Measurements from ENCODE around the gene ZC3H11A.
"Not testable (repeated sequence)": the region's sequence is repeated elsewhere in the genome, so short reads cannot be mapped to it uniquely, and the experiment has no call there.

ZC3H11A gene

DNA sequence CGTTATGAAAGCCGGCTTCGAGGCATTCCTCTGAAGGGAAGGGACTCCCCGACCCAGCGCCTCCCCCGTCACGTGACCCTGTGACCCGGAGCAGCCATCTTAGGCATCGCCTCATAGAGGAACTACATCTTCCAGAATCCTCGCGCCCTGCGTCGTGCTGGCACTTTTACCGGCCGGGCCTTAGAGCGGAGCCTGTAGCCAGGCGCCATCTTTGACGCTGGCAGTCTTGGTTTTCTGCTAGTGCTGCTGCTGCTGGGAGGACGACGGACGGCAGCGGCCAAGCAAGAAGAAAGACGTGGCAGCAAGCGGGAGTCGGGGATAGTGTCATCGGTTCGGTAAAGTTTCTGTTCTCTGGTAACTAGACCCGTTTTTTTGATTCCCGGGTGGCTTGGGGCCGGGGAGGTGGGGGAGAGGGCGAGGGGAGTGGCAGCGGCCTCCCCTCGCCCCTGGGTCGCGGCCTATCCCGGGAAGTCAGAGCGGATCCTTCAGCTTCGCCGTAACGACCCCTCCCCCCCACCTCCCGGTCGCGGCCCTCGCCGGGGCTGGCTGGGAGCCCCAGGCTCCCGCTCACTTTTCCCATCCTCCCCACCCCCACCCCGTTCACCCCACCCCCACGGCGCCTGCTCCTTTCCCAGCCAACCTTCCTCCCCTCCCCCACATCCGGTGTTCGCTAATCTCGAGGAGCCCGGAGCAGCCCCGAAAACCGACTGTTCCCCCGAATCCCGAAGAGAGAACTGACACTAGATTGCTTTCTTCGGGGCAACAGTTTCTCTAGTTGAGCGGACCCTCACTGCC lies at the start of gene ZC3H11A, which contains the start of gene ZBED6:
Gene ZC3H11A, plus strand, starts transcription at position 183 of the 795 bp plus-strand sequence. CDS start 21,448 bp downstream, outside the sequence.
Gene ZBED6, plus strand, starts transcription at position 183 of the 795 bp plus-strand sequence. CDS start 1,900 bp downstream, outside the sequence.
- DNase-seq, result peak; percentile 85

DNA sequence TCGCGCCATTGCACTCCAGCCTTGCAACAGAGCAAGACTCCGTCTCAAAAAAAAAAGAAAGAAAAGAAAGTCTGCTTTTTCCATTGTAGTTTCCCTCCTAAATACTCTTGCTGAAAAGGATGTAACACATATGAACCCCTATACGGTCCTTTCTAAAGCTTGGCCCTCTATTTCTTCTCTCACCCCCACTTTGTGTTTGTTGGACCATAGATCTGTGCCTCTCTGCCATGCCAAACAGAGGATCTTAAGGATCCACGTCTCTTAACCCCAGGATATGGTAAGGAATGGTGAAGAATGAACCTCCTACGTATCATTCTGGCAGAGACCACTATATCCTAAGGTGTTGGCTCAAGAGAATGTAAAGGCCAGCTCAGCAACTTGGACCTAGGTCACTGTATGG lies 49.1 kb upstream of the ZC3H11A start:
- DNase-seq, result no peak

DNA sequence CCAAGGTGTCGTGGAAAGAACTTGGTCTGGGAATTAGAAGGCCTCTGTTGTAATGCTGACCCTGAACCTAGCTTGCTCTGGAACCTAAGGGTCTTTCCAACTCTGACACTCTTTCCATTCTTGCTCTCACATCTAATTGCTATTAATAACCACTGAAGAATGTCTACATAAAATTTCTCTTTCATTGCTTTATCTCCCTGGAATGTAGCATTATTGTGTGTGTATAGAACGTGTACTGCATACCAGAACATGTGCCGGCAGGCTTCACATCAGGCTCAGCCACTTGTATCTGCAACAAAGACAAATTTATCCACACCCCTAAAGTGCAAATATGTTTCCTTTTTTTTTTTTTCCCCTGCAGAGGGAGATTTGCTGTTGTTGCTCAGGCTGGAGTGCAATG lies 44.4 kb upstream of the ZC3H11A start:
- no peak for DNase-seq

DNA sequence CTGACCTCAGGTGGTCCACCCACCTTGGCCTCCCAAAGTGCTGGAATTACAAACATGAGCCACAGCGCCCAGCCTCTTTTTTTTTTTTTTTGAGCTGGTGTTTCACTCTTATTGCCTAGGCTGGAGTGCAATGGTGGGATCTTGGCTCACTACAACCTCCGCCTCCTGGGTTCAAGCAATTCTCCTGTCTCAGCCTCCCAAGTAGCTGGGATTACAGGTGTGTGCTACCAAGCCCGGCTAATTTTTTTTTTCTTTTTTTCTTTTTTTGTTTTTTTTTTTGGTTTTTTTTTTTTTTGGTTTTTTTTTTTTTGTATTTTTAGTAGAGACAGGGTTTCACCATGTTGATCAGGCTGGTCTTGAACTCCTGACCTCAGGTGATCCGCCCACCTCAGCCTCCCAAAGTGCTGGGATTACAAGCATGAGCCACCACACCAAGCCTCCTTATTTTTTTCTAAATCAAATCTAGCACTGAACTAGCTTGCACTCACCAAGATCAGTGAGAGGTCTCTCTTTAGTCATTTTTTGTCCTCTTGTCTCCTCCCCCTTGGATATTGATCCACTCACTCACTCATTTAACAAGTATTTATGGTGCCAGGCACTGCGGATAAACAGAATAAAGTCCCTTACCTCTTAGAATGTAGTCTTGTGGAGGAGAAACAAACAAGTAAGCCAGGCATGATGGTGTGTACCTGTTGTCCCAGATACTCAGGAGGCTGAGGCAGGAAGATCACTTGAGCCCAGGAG lies 43.6 kb upstream of the ZC3H11A start:
- DNase-seq, result not testable (repeated sequence)

DNA sequence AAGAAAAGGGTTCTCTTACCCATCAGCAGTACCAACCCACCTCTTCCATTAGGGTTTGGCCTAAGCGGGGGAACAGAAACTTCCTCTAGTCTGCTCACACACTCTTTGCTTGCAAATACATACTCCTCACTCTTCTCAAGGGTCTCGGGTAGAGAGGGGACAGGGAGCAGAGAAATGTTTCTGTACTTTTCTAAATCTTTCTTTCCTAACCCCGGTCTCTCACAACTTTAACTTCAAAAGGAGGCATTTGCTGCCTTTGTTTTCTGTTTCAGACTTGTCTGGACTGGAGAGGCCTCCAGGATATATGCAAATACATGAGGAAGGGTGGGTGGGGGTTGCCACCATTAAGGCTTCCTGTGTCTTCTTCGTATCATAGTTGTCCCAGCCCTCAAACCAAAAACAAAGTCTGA lies 41.0 kb upstream of the ZC3H11A start:
- no peak for DNase-seq

DNA sequence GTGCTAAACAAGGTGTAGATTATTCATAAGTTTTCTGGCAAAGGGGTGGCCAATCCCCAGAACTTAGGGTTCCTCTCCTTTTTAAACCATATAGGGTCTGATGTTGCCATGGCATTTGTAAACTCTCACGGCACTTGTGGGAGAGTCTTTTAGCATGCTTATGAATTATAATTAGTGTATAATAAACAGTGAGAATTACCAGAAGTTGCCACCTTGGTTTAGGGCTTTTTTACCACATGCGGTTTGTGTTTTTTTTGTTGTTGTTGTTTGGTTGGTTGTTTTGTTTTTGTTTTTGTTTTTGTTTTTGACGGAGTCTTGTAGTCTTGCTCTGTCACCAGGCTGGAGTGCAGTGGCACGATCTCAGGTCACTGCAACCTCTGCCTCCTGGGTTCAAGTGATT lies 39.4 kb upstream of the ZC3H11A start:
- no peak for DNase-seq

DNA sequence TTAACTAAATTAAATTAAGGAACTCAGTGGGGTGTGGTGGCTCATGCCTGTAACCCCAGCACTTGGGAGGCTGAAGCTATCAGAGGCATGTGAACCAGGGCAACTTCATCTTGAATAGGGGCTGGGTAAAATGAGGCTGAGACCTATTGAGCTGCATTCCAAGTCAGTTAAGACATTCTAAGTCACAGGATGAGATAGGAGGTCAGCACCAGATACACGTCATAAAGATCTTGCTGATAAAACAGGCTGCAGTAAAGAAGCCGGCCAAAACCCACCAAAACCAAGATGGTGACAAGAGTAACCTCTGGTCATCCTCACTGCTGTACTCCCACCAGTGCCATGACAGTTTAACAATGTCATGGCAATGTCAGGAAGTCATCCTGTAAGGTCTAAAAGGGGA lies 36.7 kb upstream of the ZC3H11A start:
- DNase-seq, result not testable (repeated sequence)

DNA sequence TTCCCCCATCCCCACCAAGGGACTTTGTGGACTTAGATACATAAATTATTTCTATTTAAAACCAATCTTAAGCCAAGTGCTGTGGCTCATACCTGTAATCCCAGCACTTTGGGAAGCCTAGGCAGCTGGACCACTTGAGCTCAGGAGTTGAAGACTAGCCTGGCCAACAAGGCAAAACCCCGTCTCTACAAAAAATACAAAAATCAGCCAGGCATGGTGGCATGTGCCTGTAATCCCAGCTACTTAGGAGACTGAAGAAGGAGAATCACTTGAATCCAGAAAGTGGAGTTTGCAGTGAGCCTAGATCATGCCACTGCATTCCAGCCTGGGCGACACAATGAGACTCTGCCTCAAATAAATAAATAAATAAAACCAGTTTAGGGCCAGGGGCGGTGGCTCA lies 34.9 kb upstream of the ZC3H11A start:
- no peak for DNase-seq

DNA sequence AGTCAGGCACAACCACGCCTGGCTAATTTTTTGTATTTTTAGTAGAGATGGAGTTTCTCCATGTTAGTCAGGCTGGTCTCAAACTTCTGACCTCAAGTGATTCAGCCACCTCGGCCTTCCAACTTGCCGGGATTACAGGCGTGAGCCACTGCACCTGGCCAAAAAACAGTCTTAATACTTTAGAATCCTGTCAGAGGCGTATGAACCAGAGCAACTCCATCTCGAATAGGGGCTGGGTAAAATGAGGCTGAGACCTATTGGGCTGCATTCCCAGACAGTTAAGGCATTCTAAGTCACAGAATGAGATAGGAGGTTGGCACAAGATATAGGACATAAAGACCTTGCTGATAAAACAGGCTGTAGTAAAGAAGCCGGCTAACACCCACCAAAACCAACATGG lies 33.5 kb upstream of the ZC3H11A start:
- not testable (repeated sequence) for DNase-seq

DNA sequence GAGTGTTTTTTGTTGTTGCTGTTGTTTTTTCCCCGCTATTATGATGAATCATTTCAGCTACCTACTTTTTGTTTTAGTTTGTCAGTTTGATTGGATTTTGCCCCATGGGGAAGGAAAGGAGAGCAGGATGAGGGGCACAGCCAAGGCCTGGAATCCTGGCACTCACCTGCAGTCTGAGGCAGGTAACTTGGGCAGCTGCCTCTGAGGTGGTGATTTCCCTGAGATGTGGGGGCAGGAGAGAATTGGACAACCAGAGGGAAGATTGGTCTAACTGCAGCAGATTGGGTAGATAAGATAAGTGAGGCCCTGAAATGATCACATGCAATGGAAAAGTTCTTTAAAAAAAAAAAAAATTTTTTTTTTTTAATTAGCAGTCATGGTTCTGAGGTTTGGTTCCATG lies 31.9 kb upstream of the ZC3H11A start:
- DNase-seq, result no peak

DNA sequence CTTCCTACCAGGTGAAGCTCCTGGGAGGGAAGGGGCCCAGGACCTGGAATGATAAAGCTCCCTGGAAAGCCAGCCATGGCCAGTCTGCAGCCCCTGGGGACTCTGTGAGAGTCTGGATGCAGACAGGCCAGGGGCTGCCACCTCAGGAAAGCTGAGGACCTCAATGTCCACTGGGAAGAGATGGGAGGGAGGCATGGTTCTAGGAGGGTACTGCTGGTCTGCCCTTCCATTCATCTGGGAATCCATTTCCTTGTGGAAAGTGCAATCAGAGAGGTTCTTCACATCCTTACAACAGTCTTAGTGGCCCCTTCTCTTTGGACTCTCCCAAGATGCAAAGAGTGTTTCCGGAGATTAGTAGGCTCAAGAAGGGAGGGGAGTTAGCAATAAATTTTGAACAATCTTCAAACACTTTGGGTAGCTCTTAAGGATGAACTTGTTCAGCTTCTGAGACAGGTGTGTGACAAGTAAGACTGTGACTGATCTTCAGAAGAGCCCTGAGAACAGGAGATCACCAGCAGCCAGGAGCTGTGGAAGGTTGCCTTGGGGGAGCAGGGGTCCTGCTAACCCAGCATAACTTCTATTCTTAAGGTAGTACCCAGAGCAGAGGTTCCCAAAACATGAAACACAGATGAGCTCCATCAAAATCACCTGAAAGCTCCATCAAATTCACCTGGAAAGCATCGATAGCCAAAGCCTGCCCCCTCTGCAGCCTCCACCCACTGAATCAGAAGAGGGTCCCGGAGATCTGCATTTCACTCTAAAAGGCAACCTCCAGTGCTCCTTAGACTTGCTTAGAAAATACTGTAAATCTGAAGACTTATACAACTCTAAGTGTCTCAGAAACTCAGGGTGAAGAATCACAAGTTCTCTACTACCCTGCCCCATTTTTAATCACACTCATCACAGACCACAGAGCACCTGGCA lies 31.1 kb upstream of the ZC3H11A start:
- no peak for DNase-seq

DNA sequence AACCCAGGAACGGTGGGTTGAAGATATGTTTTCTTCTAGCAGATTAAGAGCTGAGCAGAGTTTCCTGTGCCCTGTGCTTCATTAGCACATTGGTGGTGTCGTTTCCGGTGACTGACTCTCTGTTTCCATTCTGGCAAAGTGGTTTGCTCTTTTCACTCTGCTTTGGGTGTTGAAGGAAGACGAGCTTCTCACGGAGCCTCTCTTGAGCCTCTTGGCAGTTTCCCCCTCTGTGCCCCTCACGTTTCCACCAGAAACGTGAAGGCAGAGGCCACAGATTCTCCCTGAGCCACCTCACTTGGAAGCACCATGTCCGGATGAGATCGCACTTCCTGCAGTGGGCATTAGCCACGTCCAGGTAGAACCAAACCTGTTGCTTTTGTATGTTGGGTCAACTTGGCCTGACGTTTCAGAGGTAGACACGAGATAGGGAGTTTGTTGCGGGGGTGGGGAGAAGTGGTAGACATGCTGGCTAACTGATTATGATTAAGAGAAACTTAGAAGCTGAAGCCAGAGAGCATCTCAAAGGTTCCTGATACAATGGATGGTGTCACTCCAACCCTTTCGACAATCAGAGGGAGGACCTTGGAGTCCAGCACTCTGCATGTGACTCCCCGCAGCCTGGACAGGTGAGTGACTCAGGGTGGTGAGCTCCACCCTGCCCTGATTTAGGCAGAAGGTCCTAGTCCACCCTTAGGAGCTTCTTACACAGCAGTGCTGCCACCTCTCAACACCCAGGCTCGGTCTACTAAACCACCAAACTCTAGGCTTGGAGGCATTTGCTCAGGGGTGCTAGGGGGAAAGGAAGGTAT lies 30.2 kb upstream of the ZC3H11A start, which contains the start of gene LAX1:
Gene LAX1, plus strand, starts transcription at position 155 of the 809 bp plus-strand sequence. Its CDS starts 383 bp downstream, at position 538.
- DNase-seq, result no peak

DNA sequence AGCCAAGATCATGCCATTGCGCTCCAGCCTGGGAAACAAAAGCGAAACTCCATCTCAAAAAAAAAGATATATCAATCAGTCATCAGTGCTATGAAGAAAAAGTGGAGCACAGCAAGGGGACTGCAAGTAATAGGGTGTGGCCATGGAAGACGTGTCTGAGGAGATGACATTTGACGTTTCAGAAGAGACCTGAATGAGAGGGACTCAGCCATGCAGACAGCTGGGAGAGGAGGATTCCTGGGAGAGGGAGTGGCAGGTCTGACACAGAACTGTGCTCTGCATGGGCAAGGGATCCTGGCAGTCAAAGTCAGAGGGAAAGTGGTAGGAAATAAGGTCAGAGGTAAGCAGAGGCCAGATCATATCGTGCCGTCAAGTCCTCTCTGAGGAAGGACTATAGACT lies 27.2 kb upstream of the ZC3H11A start:
- no peak for DNase-seq

DNA sequence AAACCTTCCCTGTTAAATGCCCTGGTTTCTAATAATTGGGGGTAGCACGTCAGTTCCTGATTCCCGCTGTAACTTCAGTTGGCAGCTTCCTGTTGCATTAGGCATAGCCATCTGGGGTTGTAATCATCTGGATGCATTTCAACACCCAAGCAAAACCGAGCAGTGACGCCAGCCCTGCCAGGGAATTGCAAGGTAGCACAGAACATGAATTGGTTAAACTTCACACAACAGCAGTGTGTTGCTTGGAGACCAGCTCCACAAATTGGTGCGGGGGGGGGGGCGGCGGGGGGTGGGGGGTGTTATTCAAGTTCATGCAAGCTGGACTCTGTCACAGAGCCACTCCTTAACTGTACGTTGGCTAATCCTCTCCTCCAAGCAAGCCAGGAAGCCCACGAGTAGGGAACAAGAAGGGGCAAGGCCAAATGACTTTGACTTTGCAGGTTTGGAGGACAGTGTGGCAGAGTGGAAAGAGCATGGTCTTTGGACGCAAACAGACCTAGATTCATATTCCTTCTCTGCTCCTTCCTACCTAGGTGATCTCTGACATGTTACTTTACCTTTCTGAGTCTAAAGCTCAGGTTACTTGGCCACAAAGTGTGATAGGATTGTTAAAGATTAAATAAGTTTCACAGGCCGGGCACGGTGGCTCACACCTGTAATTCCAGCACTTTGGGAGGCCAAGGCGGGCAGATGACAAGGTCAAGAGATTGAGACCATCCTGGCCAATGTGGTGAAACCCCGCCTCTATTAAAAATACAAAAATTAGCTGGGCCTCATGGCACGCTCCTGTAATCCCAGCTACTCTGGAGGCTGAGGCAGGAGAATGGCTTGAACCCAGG lies 25.7 kb upstream of the ZC3H11A start:
- no peak for DNase-seq

DNA sequence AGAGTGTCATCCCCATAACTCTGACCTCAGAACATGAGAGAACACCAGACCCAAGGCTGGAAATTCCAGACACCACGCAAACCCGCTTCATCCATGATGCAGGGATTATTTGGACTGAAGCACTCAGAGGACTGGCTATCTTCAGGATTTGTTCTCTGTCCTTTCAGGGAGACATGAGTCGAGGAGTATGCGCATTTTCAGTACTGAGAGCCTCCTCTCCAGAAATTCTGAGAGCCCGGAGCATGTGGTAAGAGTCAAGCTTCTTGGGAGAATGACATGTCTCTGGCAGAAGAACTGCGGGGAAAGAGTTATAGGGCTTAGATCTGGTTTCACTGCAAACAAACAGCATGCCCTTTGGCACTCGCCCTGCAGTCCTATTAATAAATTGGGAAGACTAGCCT lies 23.5 kb upstream of the ZC3H11A start:
- DNase-seq, result no peak

DNA sequence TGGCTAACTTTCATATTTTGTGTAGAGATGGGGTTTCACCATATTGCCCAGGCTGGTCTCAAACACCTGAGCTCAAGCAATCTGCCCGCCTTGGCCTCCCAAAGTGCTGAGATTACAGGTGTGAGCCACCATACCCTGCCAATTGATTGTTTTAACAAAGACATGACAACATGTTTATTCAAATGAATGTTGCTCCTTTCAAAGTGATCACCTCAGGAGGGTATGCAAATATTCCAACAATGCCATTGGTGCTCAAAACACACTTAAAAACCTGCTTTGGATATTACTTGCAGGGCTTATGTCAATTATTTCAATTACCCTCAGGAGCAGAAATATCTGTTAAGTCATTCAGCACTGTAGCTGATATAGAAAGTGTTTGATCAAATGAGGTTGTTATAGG lies 22.6 kb upstream of the ZC3H11A start:
- DNase-seq, result no peak

DNA sequence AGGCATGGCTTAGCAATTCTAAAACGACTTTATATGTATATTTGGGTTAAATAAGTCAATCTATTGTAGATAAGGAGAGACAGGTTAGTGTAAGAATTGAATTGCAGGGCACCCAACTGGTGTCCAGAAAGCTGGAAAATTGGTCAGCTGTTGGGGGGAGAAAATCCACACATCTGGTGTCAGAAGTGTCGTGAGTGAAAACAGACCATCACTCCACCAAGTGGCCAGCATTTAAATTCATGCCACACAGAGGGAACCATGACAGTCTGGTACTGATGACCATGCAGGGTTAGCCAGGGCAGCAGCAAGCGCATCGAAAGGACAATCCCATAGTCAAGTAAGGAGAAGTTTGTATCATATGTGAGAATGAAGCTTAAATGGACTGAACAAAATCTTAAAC lies 18.8 kb upstream of the ZC3H11A start:
- no peak for DNase-seq

DNA sequence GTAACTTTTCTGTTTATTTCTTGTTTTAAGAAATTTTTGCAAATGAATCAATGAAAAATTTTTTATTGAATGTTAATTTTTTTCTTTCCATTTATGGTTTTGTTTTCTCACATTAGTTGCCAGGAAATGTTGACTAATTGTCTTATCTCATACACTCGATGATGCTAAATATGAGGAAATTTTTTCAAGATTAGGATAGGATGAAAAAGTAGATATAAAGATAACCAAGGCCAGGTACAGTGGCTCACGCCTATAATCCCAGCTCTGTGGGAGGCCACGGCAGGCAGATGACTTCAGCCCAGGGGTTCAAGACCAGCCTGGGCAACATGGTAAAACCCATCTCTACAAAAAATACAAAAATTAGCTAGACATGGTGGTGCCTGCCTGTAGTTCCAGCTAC lies 17.8 kb upstream of the ZC3H11A start:
- DNase-seq, result no peak

DNA sequence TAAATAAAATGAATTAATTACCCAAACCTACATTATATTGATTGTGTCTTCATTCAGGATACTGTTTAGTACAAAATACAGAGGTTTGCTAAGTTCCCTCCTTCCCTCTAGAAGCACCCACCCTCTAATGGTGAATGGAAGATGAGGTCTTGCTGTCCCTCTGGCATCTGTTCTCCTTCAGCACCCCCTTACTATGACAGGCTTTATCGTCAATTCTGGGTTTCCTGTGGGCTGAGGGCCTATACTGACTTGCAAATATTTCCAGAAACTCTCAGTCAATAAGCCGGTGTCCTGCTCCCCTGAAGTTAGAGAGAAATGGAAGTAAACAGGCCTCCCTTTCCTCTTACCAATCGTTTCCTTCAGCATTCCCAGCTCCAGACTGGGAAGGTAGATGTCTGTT lies 17.3 kb upstream of the ZC3H11A start:
- DNase-seq, result no peak

DNA sequence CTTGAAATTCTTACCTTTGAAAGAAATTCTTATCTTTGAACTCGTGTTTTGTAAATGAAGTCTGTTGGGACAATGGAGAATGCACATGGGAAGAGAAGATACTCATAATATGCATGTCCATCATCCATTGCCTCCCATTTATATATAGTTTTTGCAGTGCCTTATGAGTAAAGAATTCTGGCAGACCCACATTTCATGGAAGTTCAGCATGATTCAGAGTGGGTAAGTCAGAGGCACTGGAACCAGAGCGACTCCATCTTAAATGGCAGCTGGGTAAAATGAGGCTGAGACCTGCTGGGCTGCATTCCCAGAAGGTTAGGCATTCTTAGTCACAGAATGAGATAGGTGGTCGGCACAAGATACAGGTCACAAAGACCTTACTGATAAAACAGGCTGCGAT lies 16.6 kb upstream of the ZC3H11A start:
- no peak for DNase-seq

DNA sequence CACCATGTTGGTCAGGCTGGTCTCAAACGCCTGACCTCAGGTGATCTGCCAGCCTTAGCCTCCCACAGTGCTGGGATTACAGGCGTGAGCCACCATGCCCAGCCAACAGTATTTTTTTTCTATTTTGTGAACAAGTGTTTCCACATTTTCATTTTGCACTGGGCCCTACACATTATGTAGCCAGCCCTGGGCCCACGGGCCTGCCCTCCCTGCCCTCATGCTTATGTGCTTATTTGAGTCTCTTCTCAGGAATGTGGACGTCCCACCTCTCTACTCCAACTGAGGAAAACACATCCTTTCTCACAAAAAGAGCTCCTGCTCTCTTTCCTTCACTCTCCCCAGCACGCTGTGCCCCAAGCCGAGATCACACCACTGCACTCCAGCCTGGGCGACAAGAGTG lies 13.5 kb upstream of the ZC3H11A start:
- DNase-seq, result no peak

Measured in NCI-H748 treated with DMSO at 0.1 percent for 48 hours (cell line).